ENCODE measurements around the gene UXS1.

Gene UXS1

DNA sequence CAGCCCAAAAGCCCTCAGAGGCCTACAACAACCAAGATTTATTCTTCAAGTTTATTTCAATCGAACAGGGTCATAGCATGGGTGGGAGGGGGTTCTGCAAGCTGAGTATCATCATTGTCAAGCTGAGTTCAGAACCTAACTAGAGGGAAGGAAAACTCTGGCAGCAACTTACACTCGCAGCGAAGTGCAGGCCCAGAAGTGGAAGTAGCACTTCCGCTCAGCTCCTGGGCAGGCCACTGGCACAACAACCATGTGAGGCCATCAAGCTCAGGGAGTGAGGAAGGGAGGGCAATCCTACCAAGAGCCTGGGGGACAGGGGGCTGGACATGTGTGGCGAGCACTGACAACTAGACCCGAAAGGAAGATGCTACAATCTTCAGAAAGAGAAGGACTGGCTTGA is 4.8 kb downstream of the UXS1 start:
- no peak overlapping the region for H3K4me3 ChIP-seq (ENCODE audit: extremely low read depth, insufficient read depth, low read length, poor library complexity, severe bottlenecking)
- 82 to 87% methylated on average over 5 of the region's 6 CpGs for WGBS, 2 experiments (ENCODE audit: insufficient coverage in 2 of 2)
- H3K27ac ChIP-seq (ENCODE audit: low read depth, low read length, severe bottlenecking) = no peak overlapping the region
- H3K4me1 ChIP-seq (ENCODE audit: control insufficient read depth, insufficient read depth, low read length, poor library complexity, severe bottlenecking) = peaks cover 4% of the 10 kb centered on the region
- peaks cover 4% of the 10 kb centered on the region for H3K36me3 ChIP-seq (ENCODE audit: control insufficient read depth, insufficient read depth, low read length)
- no peaks in the 10 kb centered on the region for H3K9me3 ChIP-seq (ENCODE audit: control insufficient read depth, low read length)

DNA sequence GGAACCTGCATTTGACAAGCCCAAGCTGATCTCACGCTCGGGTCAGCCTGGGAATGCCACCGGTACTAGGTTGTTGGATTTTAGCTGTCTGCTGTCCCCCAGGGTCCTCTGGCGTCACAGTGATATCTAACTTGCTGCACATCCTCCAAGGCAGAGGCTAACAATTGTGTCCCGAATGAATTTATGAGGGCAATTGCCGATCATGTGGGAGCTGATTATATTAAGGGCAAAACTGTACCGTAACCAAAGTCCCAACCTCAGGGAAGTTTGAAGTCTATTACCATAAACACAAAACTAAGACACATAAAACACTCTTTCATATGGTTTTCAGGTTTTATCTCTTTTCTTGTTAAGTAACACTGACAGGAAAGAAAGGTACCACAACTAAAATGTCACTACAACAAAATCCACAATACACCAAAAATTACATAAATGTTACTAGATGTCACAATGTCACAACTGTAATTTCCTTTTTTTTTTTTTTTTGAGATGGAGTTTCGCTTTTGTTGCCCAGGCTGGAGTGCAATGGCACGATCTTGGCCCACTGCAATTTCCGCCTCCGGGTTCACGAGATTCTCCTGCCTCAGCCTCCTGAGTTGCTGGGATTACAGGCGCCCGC is 6.7 kb downstream of the UXS1 start:
- H3K27ac ChIP-seq (ENCODE audit: low read depth, low read length, severe bottlenecking) = no peak overlapping the region
- peaks cover 4% of the 10 kb centered on the region for H3K36me3 ChIP-seq (ENCODE audit: control insufficient read depth, insufficient read depth, low read length)
- 91 to 95% methylated on average over 9 to 12 of the region's 14 CpGs for WGBS, 2 experiments (ENCODE audit: insufficient coverage in 2 of 2)
- H3K9me3 ChIP-seq (ENCODE audit: control insufficient read depth, low read length) = no peaks in the 10 kb centered on the region
- H3K4me3 ChIP-seq (ENCODE audit: extremely low read depth, insufficient read depth, low read length, poor library complexity, severe bottlenecking) = no peak overlapping the region
- H3K4me1 ChIP-seq (ENCODE audit: control insufficient read depth, insufficient read depth, low read length, poor library complexity, severe bottlenecking) = no peaks in the 10 kb centered on the region

DNA sequence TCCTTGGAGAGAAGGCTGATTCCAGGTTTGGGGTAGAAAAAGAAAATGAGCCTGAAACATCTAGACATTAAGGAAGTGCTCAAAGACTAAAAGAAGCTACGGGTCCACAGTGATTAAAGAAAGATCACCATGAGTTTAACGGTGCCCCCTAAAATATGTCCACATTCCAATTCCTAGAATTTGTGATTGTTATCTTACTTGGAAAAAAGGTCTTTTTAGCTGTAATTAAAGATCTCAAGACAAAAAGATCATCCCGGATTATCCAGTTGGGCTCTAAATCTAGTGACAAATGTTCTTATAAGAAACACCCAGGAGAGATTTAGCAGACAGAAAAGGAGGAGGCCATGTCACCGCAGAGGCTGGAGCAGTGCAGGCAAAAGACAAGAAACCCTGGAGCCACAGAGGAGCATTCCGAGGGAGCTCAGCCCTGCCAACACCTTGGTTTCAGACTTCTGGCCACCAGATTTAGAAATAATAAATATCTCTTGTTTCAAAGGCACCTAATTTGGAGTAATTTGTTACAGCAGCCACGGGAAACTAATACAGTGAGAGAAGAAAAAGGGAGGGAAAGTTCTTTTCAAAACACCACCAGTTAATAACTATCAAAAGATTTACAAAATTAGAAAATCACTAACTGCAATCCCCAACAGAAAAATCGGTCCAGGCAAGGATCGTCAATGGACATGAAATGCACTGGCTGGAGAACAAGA is 8.5 kb downstream of the UXS1 start:
- Histone ChIP-seq H3K4me3 (ENCODE audit: extremely low read depth, insufficient read depth, low read length, poor library complexity, severe bottlenecking) (no peak overlapping the region), H3K9me3 (ENCODE audit: control insufficient read depth, low read length) (no peaks in the 10 kb centered on the region), H3K27ac (ENCODE audit: low read depth, low read length, severe bottlenecking) (no peak overlapping the region), H3K4me1 (ENCODE audit: control insufficient read depth, insufficient read depth, low read length, poor library complexity, severe bottlenecking) (no peaks in the 10 kb centered on the region), H3K36me3 (ENCODE audit: control insufficient read depth, insufficient read depth, low read length) (peaks cover 4% of the 10 kb centered on the region)
- 59 to 78% methylated on average over 3 to 5 of the region's 8 CpGs for WGBS, 2 experiments (ENCODE audit: insufficient coverage in 2 of 2)

DNA sequence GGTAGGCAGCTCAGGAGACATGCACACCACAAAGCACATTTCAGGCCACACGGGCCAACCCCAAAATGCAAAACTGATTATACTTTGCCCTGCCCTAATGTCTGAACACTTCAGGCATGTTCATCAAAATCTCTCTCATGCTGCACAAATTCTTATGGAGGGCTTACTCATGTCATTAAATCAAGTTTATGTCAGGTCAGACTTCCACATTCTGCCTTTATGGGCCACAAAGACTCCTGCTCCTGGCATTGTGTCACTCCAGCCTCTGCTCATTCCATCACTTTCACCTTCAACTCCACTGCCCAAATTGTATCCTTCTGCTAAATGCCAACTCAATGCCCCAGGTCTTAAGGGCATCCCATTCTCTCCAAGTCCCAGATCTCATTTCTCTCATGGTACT is 9.2 kb downstream of the UXS1 start:
- H3K9me3 ChIP-seq (ENCODE audit: control insufficient read depth, low read length) = no peaks in the 10 kb centered on the region
- H3K4me1 ChIP-seq (ENCODE audit: control insufficient read depth, insufficient read depth, low read length, poor library complexity, severe bottlenecking) = no peaks in the 10 kb centered on the region
- peaks cover 4% of the 10 kb centered on the region for H3K36me3 ChIP-seq (ENCODE audit: control insufficient read depth, insufficient read depth, low read length)
- no peak overlapping the region for H3K4me3 ChIP-seq (ENCODE audit: extremely low read depth, insufficient read depth, low read length, poor library complexity, severe bottlenecking)
- WGBS, 2 experiments (ENCODE audit: insufficient coverage in 2 of 2) = 86 to 92% methylated on average over 1 of the region's 1 CpG
- H3K27ac ChIP-seq (ENCODE audit: low read depth, low read length, severe bottlenecking) = no peak overlapping the region

DNA sequence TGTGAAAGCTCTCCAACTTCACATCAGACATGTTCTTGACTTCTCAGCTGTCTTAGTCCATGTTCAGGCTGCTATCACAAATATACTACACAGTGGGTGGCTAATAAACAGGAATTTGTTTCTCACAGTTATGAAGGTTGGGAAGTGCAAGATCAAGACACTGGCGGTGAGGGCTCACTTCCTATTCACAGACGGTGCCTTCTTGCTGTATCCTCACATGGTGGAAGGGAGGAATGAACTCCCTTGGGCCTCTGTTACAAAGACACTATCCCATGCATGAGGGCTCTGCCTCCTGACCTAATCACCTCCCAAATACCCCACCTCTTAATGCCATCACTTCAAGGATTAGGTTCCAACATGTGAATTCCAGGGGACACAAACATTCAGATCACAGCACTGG is 9.7 kb downstream of the UXS1 start:
- peaks cover 4% of the 10 kb centered on the region for H3K36me3 ChIP-seq (ENCODE audit: control insufficient read depth, insufficient read depth, low read length)
- no peak overlapping the region for H3K27ac ChIP-seq (ENCODE audit: low read depth, low read length, severe bottlenecking)
- no peaks in the 10 kb centered on the region for H3K4me1 ChIP-seq (ENCODE audit: control insufficient read depth, insufficient read depth, low read length, poor library complexity, severe bottlenecking)
- WGBS, 2 experiments (ENCODE audit: insufficient coverage in 2 of 2) = 100% methylated on average over 1 of the region's 2 CpGs
- H3K9me3 ChIP-seq (ENCODE audit: control insufficient read depth, low read length) = no peaks in the 10 kb centered on the region
- no peak overlapping the region for H3K4me3 ChIP-seq (ENCODE audit: extremely low read depth, insufficient read depth, low read length, poor library complexity, severe bottlenecking)

DNA sequence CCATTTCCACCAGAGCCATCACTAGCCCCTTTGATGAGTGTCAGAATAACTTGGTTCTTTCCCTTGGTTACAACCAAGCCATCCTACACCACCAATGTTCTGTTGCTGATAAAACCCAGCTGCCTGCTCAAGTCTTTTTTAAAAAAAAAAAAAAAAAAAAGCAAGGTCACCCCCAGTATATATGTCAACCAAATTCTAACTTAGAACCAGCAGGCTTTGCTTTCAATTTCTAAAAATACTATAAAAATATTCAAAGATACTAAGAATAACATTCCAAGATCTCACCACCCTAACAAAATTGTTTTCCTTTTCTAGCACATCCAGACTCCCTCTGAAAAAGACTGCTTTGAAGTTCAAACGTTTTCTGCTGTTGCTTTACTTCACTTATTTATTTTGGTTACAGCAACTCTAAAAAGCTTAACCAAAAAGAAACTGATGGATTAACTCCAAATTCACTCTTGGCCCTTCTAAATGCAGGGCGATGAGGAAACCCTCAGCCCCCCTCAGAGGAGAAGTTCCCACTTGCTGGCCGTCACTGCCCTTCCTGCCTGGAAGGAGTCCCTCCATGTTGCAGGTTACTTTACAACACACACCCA is 10.9 kb downstream of the UXS1 start:
- Histone ChIP-seq H3K4me1 (ENCODE audit: control insufficient read depth, insufficient read depth, low read length, poor library complexity, severe bottlenecking) (no peaks in the 10 kb centered on the region), H3K27ac (ENCODE audit: low read depth, low read length, severe bottlenecking) (no peak overlapping the region), H3K9me3 (ENCODE audit: control insufficient read depth, low read length) (no peaks in the 10 kb centered on the region), H3K36me3 (ENCODE audit: control insufficient read depth, insufficient read depth, low read length) (peaks cover 4% of the 10 kb centered on the region), H3K4me3 (ENCODE audit: extremely low read depth, insufficient read depth, low read length, poor library complexity, severe bottlenecking) (no peak overlapping the region)
- WGBS, 2 experiments (ENCODE audit: insufficient coverage in 2 of 2) = 85 to 86% methylated on average over 2 of the region's 3 CpGs

DNA sequence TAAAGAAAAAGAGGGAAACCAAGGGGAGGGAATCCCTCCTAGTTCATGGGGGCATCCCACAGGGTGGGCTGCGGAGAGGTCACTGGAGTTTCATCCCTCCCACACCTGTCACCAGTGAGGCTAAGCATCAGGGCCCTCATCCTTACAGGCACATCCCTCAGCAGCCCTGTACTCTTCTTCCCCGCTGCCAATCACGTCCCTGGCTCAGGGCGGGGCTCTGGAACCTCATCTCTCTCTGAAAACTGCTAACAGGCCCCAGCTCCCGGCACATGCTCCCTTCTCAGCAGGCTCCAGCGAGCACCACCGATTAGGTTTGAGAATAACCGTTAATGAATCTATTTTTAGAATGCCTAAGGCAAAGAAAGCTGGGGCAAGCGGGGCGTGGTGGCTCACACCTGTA is 13.0 kb downstream of the UXS1 start:
- Histone ChIP-seq H3K36me3 (ENCODE audit: control insufficient read depth, insufficient read depth, low read length) (peaks cover 2% of the 10 kb centered on the region), H3K4me3 (ENCODE audit: extremely low read depth, insufficient read depth, low read length, poor library complexity, severe bottlenecking) (no peak overlapping the region), H3K9me3 (ENCODE audit: control insufficient read depth, low read length) (no peaks in the 10 kb centered on the region), H3K27ac (ENCODE audit: low read depth, low read length, severe bottlenecking) (no peak overlapping the region), H3K4me1 (ENCODE audit: control insufficient read depth, insufficient read depth, low read length, poor library complexity, severe bottlenecking) (no peaks in the 10 kb centered on the region)
- 90 to 91% methylated on average over 9 to 10 of the region's 10 CpGs for WGBS, 2 experiments (ENCODE audit: insufficient coverage in 2 of 2)

DNA sequence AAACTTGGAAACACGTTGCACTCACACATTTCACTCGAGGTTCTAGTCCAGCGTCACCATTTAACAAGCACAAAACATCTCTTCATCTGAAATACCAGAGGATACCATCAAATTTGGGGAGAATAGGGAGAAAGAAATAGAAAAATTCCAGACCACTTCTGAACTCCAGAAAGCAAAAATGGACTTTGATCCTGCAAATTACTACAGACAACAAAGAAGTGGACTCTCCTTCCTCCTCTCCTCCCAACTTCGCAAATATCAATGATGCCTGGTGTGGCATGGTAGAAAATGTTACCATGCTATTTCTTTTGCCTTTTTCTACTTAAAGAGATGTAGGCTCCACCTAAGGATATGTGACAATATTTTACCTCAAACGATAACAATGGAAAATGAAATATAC is 13.5 kb downstream of the UXS1 start:
- Histone ChIP-seq H3K36me3 (ENCODE audit: control insufficient read depth, insufficient read depth, low read length) (peaks cover 2% of the 10 kb centered on the region), H3K4me1 (ENCODE audit: control insufficient read depth, insufficient read depth, low read length, poor library complexity, severe bottlenecking) (no peaks in the 10 kb centered on the region), H3K4me3 (ENCODE audit: extremely low read depth, insufficient read depth, low read length, poor library complexity, severe bottlenecking) (no peak overlapping the region), H3K27ac (ENCODE audit: low read depth, low read length, severe bottlenecking) (no peak overlapping the region), H3K9me3 (ENCODE audit: control insufficient read depth, low read length) (no peaks in the 10 kb centered on the region)
- 80 to 94% methylated on average over 2 of the region's 5 CpGs for WGBS, 2 experiments (ENCODE audit: insufficient coverage in 2 of 2)

DNA sequence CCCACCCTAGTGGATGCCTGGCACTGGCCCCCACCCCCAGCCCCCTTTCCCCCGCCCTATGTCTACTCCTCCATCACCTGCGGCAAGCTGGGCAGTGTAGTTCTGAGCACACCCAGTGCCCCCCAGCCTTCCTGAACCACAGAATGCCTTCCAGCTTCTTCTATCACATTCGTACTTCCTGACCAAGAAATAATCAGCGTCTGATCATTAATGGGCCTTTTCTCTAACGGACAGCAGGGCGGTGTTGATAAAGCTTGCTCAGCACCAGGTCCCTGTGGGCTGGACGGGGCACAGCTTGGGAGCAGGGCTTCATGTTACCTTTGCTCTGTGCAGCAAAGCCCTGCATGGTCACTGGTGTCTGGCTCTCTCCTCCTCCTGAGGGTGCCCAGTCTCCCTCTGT is 15.4 kb downstream of the UXS1 start:
- Histone ChIP-seq H3K36me3 (ENCODE audit: control insufficient read depth, insufficient read depth, low read length) (peaks cover 2% of the 10 kb centered on the region), H3K27ac (ENCODE audit: low read depth, low read length, severe bottlenecking) (no peak overlapping the region), H3K9me3 (ENCODE audit: control insufficient read depth, low read length) (no peaks in the 10 kb centered on the region), H3K4me1 (ENCODE audit: control insufficient read depth, insufficient read depth, low read length, poor library complexity, severe bottlenecking) (no peaks in the 10 kb centered on the region), H3K4me3 (ENCODE audit: extremely low read depth, insufficient read depth, low read length, poor library complexity, severe bottlenecking) (no peak overlapping the region)
- WGBS, 2 experiments (ENCODE audit: insufficient coverage in 2 of 2) = 89 to 96% methylated on average over 6 of the region's 7 CpGs

DNA sequence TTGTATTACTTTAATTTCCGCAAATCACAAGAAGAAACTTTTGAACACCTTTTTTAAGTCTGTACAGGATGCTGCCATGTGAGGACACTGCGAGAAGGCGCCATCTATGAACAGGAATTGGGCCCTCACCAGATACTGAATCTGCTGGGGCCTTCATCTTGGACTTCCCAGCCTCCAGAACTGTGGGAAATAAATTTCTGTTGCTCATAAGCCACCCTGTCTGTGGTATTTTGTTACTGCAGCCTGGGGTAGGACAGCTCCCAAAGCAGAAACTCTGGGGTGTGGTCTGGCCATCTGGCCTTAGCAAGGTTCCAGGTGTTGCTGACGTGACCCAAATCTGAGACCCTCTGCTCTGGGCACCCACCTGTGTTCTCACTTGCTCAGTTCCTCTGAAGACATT is 16.5 kb downstream of the UXS1 start:
- no peaks in the 10 kb centered on the region for H3K9me3 ChIP-seq (ENCODE audit: control insufficient read depth, low read length)
- peaks cover 2% of the 10 kb centered on the region for H3K36me3 ChIP-seq (ENCODE audit: control insufficient read depth, insufficient read depth, low read length)
- H3K4me1 ChIP-seq (ENCODE audit: control insufficient read depth, insufficient read depth, low read length, poor library complexity, severe bottlenecking) = no peaks in the 10 kb centered on the region
- WGBS, 2 experiments (ENCODE audit: insufficient coverage in 2 of 2) = 89 to 99% methylated on average over 4 of the region's 4 CpGs
- H3K4me3 ChIP-seq (ENCODE audit: extremely low read depth, insufficient read depth, low read length, poor library complexity, severe bottlenecking) = no peak overlapping the region
- no peak overlapping the region for H3K27ac ChIP-seq (ENCODE audit: low read depth, low read length, severe bottlenecking)

All from mesodermal cell (in vitro differentiated cells).